GM13977 (cell line): Measurements from ENCODE around the gene SKI.

Experiments used
- DNase-seq: peaks from one replicate; pipeline ENCODE4 v3.0.0; 2012; ENCODE audit warnings: low spot score
- in situ Hi-C: fragments of 300-500 bp; cut with MboI; formaldehyde crosslinking; loops from one replicate; pipeline ENCODE4 v1.12.0; 2022; ENCODE audit warnings: low sequenced_read_pairs, low pct_unique_long_range_greater_than_20kb, mixed read lengths, inconsistent platforms; ENCODE audit not compliant: unreplicated experiment
- TF ChIP-seq, protein P1 (sequence below): IDR thresholded peaks from 2 replicates; pipeline ENCODE4 v1.5.1; 2012; ENCODE audit warnings: mild to moderate bottlenecking, control low read depth; ENCODE audit not compliant: insufficient read depth; ENCODE audit errors: extremely low read depth, missing control alignments

The SKI gene

DNA sequence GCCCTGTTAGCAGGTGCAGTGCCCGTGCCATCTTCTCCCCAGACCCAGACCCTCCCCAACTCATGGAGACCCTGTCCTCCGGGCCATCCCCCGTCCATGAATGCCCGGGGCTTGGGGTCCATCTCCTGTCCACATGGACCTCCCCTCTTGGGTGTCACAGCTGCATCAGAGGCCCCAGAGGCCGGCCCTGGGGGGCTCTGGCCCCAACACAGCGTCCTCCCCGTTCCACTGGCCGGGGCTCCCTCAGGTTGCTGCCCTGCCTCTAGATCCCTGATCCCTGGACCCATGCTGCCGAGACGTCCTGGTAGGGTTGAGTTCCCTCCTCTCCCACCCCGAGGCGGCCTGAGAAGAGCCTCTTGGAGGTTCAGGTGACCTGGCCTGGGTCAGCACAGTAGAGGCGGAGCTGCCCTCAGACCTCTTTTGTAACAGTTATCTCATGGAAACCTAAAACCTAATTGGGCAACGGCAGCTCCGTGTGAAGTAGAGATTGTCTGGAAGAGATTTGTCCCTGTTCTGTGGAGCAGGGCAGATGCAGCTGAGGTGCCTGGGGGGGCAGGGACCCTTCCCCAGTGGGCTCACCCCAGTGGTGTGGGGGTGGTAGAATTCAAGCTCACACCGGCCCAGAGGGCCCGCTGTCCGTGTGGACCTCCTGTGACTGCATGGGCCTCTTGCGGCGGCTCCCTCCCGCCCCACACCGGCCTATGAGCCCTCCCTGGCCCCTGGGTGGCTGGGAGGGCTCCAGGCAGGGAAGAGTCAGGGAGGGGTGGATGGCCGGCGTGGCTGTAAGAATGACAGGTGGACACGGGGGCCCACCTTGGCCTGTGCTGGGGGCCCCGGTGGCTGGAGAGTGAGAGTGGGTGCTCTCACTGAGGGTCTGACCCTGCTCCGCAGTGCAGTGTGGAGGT is 56.1 kb downstream of the SKI start:
- TF ChIP-seq, protein P1, sequence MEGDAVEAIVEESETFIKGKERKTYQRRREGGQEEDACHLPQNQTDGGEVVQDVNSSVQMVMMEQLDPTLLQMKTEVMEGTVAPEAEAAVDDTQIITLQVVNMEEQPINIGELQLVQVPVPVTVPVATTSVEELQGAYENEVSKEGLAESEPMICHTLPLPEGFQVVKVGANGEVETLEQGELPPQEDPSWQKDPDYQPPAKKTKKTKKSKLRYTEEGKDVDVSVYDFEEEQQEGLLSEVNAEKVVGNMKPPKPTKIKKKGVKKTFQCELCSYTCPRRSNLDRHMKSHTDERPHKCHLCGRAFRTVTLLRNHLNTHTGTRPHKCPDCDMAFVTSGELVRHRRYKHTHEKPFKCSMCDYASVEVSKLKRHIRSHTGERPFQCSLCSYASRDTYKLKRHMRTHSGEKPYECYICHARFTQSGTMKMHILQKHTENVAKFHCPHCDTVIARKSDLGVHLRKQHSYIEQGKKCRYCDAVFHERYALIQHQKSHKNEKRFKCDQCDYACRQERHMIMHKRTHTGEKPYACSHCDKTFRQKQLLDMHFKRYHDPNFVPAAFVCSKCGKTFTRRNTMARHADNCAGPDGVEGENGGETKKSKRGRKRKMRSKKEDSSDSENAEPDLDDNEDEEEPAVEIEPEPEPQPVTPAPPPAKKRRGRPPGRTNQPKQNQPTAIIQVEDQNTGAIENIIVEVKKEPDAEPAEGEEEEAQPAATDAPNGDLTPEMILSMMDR = no peak
- DNase-seq = no peak
- in situ Hi-C loops = no loop called here

DNA sequence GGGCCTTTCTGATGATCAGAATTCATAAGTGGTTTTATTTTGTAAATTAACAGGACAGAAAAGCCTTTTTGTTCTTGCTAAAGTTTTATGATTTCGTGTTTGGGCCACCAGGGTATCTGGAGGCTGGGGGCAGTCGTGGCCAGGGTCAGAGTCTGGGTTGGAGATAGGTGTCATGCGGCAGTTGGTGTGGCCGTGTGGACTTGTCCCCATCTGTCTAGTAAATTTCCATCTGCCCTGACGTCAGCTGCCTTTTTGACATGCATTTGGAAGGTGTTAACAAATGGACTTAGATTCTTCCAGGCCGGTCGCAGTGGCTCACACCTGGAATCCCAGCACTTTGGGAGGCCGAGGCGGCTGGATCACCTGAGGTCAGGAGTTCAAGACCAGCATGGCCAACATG is 56.8 kb downstream of the SKI start:
- no peak for DNase-seq
- TF ChIP-seq, protein P1 = no peak
- in situ Hi-C loops = no loop called here

DNA sequence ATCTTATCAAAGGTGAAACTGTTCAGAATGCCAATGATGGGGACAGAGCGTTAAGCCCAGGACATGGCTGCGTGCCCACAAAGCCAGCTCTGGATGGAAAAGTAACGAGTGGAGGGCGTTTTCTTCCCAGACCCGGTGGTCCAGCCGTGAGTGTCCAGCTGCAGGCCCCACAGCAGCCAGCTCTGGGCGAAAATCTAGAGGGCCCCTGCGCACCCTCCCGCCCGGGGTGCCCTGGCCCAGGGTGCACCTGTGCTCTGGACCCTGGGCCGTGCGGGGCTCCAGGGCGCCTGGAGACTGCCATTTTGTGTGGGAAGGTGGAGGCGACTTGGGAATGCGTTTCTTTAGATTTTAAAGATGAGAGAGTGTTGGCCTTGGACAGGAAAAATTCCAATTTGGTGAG is 58.8 kb downstream of the SKI start:
- DNase-seq = no peak
- in situ Hi-C loops = no loop called here
- TF ChIP-seq, protein P1 = no peak

DNA sequence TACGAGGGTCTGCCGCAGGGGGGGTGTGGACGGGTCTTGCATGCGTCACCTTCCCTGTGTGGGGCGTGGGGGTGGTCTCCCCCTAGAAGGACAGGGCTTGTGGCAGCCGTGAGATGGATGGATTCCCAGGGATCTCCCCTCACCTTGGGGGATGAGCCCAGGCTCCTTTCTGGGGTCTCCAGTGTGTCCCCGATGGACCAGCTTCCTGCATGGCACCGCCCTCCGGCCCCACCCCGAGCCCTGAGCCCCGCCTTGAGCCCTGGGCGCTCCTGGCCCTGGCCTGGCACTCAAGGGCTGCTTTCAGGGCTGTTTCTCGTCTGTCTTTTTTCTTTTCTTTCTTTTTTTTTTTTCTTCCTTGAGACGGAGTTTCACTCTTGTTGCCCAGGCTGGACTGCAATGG is 59.5 kb downstream of the SKI start:
- no peak for DNase-seq
- in situ Hi-C loops = no loop called here
- TF ChIP-seq, protein P1 = no peak

DNA sequence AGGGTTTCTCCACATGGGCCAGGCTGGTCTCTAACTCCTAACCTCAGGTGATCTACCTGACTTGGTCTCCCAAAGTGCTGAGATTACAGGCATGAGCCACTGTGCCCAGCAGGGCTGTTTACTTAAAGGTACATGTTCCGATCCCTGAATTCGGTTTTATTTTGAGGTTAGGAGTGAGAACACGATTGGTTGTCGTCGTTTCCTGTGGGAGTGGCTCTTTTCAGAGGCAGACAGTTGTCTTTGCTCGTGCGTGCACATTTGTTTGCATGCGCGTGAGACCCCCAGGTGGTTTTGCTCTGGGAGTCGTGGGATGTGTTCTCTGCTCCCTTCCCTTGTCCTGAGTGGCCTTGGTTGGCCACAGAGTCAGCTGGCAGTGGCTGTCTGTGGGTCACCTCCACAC is 60.2 kb downstream of the SKI start:
- TF ChIP-seq, protein P1 = no peak
- in situ Hi-C loops = no loop called here
- no peak for DNase-seq

DNA sequence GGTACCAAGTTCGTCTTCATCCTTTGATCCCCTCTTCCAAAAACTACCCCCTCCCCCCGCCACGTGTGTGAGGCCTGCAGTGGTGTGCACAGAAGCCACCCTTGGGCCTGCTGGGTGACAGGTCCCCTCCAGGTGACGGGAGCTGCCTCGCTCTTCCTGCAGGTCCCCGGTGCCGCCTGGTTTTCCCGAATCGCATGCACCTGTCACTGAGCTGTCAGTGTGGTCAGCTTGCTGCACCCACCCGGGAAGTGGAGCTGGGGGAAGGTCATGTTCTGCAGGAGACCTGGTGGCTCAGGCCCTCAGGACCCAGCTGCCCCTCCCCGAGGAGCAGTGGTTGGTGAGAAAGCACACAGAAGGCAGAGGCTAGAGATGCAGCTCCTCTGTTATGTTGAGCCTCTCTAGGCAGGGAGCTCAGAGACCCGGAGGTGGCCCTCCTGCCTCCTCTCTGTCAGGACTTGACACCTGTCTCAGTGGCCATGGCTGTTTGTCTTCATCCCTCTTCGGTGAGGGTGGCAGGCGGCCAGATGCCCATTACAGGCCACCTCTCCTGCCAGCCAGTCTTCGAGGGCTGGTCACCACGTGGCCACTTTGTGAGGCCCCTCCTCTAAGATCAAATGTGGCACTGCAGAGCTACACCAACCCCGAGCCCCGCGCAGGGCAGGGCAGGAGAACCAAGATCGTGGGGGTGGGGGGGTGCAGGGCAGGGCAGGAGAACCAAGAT is 60.9 kb downstream of the SKI start:
- TF ChIP-seq, protein P1 = no peak
- in situ Hi-C loops = no loop called here
- no peak for DNase-seq
